ENCODE results near the gene SMAD2.

The SMAD2 gene

DNA sequence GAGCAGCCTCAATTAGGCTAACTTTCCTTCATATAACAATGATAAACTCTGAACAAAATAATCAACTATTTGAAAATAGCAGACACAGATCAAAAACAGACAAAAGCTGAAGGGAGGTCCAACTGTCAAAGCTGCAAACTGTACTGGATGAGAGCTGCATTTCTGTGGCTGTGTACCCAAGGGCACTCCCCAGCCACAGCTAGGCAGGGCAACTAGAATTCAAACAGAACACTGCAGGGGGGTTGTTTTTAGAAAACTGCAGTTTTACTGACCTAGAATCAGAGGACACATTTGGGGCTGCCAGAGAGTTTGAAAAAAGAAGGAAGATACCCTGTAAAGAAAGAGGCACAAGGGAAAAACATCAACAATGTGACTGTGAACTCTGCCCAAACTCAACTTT lies 56.8 kb downstream of the SMAD2 start:
- TF ChIP-seq CREB5 (CRISPR knock-in tag; IDR thresholded peaks at IDR 0.05; ENCODE audit: low read depth) = no peak
- TF ChIP-seq, protein P1, sequence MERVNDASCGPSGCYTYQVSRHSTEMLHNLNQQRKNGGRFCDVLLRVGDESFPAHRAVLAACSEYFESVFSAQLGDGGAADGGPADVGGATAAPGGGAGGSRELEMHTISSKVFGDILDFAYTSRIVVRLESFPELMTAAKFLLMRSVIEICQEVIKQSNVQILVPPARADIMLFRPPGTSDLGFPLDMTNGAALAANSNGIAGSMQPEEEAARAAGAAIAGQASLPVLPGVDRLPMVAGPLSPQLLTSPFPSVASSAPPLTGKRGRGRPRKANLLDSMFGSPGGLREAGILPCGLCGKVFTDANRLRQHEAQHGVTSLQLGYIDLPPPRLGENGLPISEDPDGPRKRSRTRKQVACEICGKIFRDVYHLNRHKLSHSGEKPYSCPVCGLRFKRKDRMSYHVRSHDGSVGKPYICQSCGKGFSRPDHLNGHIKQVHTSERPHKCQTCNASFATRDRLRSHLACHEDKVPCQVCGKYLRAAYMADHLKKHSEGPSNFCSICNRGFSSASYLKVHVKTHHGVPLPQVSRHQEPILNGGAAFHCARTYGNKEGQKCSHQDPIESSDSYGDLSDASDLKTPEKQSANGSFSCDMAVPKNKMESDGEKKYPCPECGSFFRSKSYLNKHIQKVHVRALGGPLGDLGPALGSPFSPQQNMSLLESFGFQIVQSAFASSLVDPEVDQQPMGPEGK (CRISPR knock-in tag; IDR thresholded peaks at IDR 0.05; ENCODE audit: borderline replicate concordance) = no peak
- no peak for TF ChIP-seq PPARA (CRISPR knock-in tag; IDR thresholded peaks at IDR 0.05; ENCODE audit: borderline replicate concordance)
- TF ChIP-seq CSDC2 (CRISPR knock-in tag; IDR thresholded peaks at IDR 0.05) = no peak
- TF ChIP-seq ZNF70 (CRISPR knock-in tag; IDR thresholded peaks at IDR 0.05) = no peak
- TF ChIP-seq TOX (CRISPR knock-in tag; IDR thresholded peaks at IDR 0.05; ENCODE audit: borderline replicate concordance) = no peak
- no peak for TF ChIP-seq ESRRG (CRISPR knock-in tag; IDR thresholded peaks at IDR 0.05)
- no peak for TF ChIP-seq BACH2 (CRISPR knock-in tag; IDR thresholded peaks at IDR 0.05; ENCODE audit: borderline replicate concordance)
- TF ChIP-seq, protein P2, sequence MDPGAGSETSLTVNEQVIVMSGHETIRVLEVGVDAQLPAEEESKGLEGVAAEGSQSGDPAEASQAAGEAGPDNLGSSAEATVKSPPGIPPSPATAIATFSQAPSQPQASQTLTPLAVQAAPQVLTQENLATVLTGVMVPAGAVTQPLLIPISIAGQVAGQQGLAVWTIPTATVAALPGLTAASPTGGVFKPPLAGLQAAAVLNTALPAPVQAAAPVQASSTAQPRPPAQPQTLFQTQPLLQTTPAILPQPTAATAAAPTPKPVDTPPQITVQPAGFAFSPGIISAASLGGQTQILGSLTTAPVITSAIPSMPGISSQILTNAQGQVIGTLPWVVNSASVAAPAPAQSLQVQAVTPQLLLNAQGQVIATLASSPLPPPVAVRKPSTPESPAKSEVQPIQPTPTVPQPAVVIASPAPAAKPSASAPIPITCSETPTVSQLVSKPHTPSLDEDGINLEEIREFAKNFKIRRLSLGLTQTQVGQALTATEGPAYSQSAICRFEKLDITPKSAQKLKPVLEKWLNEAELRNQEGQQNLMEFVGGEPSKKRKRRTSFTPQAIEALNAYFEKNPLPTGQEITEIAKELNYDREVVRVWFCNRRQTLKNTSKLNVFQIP (CRISPR knock-in tag; IDR thresholded peaks at IDR 0.05; ENCODE audit: borderline replicate concordance, low read depth) = no peak
- no peak for TF ChIP-seq ZFP30 (CRISPR knock-in tag; IDR thresholded peaks at IDR 0.05)
- no peak for TF ChIP-seq ZNF565 (CRISPR knock-in tag; conservative IDR thresholded peaks at IDR 0.05; ENCODE audit: low read depth)
- TF ChIP-seq SNAI2 (CRISPR knock-in tag; IDR thresholded peaks at IDR 0.05) = no peak
- no peak for TF ChIP-seq GLIS3 (CRISPR knock-in tag; IDR thresholded peaks at IDR 0.05)
- ATAC-seq = peak; percentile 44; the same call in 2 of the 3 replicates

- no peak for TF ChIP-seq ZNF8 (CRISPR knock-in tag; IDR thresholded peaks at IDR 0.05)
- no peak for TF ChIP-seq ESRRG (CRISPR knock-in tag; IDR thresholded peaks at IDR 0.05)
- TF ChIP-seq, protein P3, sequence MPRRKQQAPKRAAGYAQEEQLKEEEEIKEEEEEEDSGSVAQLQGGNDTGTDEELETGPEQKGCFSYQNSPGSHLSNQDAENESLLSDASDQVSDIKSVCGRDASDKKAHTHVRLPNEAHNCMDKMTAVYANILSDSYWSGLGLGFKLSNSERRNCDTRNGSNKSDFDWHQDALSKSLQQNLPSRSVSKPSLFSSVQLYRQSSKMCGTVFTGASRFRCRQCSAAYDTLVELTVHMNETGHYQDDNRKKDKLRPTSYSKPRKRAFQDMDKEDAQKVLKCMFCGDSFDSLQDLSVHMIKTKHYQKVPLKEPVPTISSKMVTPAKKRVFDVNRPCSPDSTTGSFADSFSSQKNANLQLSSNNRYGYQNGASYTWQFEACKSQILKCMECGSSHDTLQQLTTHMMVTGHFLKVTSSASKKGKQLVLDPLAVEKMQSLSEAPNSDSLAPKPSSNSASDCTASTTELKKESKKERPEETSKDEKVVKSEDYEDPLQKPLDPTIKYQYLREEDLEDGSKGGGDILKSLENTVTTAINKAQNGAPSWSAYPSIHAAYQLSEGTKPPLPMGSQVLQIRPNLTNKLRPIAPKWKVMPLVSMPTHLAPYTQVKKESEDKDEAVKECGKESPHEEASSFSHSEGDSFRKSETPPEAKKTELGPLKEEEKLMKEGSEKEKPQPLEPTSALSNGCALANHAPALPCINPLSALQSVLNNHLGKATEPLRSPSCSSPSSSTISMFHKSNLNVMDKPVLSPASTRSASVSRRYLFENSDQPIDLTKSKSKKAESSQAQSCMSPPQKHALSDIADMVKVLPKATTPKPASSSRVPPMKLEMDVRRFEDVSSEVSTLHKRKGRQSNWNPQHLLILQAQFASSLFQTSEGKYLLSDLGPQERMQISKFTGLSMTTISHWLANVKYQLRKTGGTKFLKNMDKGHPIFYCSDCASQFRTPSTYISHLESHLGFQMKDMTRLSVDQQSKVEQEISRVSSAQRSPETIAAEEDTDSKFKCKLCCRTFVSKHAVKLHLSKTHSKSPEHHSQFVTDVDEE (CRISPR knock-in tag; IDR thresholded peaks at IDR 0.05) = no peak
- no peak for TF ChIP-seq ZFP30 (CRISPR knock-in tag; IDR thresholded peaks at IDR 0.05)
- TF ChIP-seq, protein P4, sequence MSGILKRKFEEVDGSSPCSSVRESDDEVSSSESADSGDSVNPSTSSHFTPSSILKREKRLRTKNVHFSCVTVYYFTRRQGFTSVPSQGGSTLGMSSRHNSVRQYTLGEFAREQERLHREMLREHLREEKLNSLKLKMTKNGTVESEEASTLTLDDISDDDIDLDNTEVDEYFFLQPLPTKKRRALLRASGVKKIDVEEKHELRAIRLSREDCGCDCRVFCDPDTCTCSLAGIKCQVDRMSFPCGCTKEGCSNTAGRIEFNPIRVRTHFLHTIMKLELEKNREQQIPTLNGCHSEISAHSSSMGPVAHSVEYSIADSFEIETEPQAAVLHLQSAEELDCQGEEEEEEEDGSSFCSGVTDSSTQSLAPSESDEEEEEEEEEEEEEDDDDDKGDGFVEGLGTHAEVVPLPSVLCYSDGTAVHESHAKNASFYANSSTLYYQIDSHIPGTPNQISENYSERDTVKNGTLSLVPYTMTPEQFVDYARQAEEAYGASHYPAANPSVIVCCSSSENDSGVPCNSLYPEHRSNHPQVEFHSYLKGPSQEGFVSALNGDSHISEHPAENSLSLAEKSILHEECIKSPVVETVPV (CRISPR knock-in tag; IDR thresholded peaks at IDR 0.05) = no peak
- TF ChIP-seq TCF4 (CRISPR knock-in tag; IDR thresholded peaks at IDR 0.05; ENCODE audit: borderline replicate concordance) = no peak
- no peak for TF ChIP-seq ARNTL (CRISPR knock-in tag; IDR thresholded peaks at IDR 0.05; ENCODE audit: borderline replicate concordance, low read depth)
- ATAC-seq = no peak
Observed at GRCh38 chr18:47872426-47872825, 58.0 kb downstream of the SMAD2 start.

- ATAC-seq = no peak
- TF ChIP-seq ZFP3 (CRISPR knock-in tag; IDR thresholded peaks at IDR 0.05) (no peak), TCF4 (CRISPR knock-in tag; IDR thresholded peaks at IDR 0.05; ENCODE audit: borderline replicate concordance) (no peak), ZNF565 (CRISPR knock-in tag; conservative IDR thresholded peaks at IDR 0.05; ENCODE audit: low read depth) (no peak), RARB (CRISPR knock-in tag; IDR thresholded peaks at IDR 0.05) (no peak), BACH2 (CRISPR knock-in tag; IDR thresholded peaks at IDR 0.05; ENCODE audit: borderline replicate concordance) (no peak)
- TF ChIP-seq, protein P4 (CRISPR knock-in tag; IDR thresholded peaks at IDR 0.05) = no peak
Observed at GRCh38 chr18:47871288-47871687, 59.2 kb downstream of the SMAD2 start.

Data from SK-N-SH treated with all-trans-retinoic acid at 6 μM for 48 hours (cell line).